H9 (cell line): Measurements from ENCODE around the gene NOL9. TPM values are rescaled to one million over a fixed set of nuclear protein-coding genes. Genes with fewer than 3 reads are reported as not detected.

ENCODE experiments used
- DNase-seq: peaks from one replicate; pipeline ENCODE4 v3.0.0-alpha.2; 2017
- H2AFZ ChIP-seq: one replicate; pipeline ENCODE4 v1.6.1; 2013; ENCODE audit warnings: mild to moderate bottlenecking, low read length, control low read depth, moderate library complexity
- H2AK5ac ChIP-seq: 2 replicates; pipeline ENCODE4 v1.6.1; 2013; ENCODE audit warnings: low read length, control low read depth, mixed read lengths; ENCODE audit not compliant: insufficient read length
- H2BK120ac ChIP-seq: one replicate; pipeline ENCODE4 v1.6.1; 2013; ENCODE audit warnings: low read depth, mild to moderate bottlenecking, low read length, control low read depth, inconsistent platforms; ENCODE audit not compliant: poor library complexity, severe bottlenecking
- H2BK12ac ChIP-seq: 2 replicates; pipeline ENCODE4 v1.6.1; 2013; ENCODE audit warnings: low read length, control low read depth, mixed read lengths, low read depth; ENCODE audit not compliant: insufficient read length
- H2BK15ac ChIP-seq: 2 replicates; pipeline ENCODE4 v1.6.1; 2013; ENCODE audit warnings: low read depth, low read length, control low read depth
- H2BK20ac ChIP-seq: one replicate; pipeline ENCODE4 v1.6.1; 2013; ENCODE audit warnings: low read depth, mild to moderate bottlenecking, low read length, control low read depth, inconsistent platforms; ENCODE audit not compliant: poor library complexity, severe bottlenecking
- H2BK5ac ChIP-seq: 2 replicates; pipeline ENCODE4 v1.6.1; 2013; ENCODE audit warnings: low read length, control low read depth, mixed read lengths; ENCODE audit not compliant: insufficient read length
- H3K14ac ChIP-seq: 2 replicates; pipeline ENCODE4 v1.6.1; 2013; ENCODE audit warnings: low read length, control low read depth; ENCODE audit not compliant: insufficient read depth
- H3K18ac ChIP-seq: 2 replicates; pipeline ENCODE4 v1.6.1; 2013; ENCODE audit warnings: low read depth, mild to moderate bottlenecking, mixed read lengths, low read length, control low read depth; ENCODE audit not compliant: insufficient read length
- H3K23ac ChIP-seq: 2 replicates; pipeline ENCODE4 v1.6.1; 2013; ENCODE audit warnings: low read length, control low read depth, mixed read lengths, low read depth; ENCODE audit not compliant: insufficient read length
- H3K23me2 ChIP-seq: 2 replicates; pipeline ENCODE4 v1.6.1; 2013; ENCODE audit warnings: low read depth, mild to moderate bottlenecking, mixed read lengths, low read length, control low read depth; ENCODE audit not compliant: insufficient read length, poor library complexity, severe bottlenecking
- H3K27ac ChIP-seq: 2 replicates; pipeline ENCODE4 v1.5.1; 2013; ENCODE audit warnings: low read length, control low read depth, mixed read lengths, low read depth; ENCODE audit not compliant: insufficient read length
- H3K27me3 ChIP-seq: 2 replicates; pipeline ENCODE4 v1.6.1; 2013; ENCODE audit warnings: low read length, control low read depth, inconsistent platforms; ENCODE audit not compliant: insufficient read depth
- H3K4ac ChIP-seq: 2 replicates; pipeline ENCODE4 v1.6.1; 2013; ENCODE audit warnings: low read depth, mild to moderate bottlenecking, control low read depth, inconsistent platforms, low read length, moderate library complexity
- H3K4me1 ChIP-seq: 2 replicates; pipeline ENCODE4 v1.6.1; 2013; ENCODE audit warnings: low read length, control low read depth, inconsistent platforms; ENCODE audit not compliant: insufficient read depth
- H3K4me2 ChIP-seq: 2 replicates; pipeline ENCODE4 v1.6.1; 2013; ENCODE audit warnings: low read length, control low read depth, mixed read lengths; ENCODE audit not compliant: insufficient read length, insufficient read depth
- H3K56ac ChIP-seq: 2 replicates; pipeline ENCODE4 v1.6.1; 2013; ENCODE audit warnings: low read depth, mild to moderate bottlenecking, mixed read lengths, low read length, control low read depth; ENCODE audit not compliant: insufficient read length
- H3K79me1 ChIP-seq: 2 replicates; pipeline ENCODE4 v1.6.1; 2013; ENCODE audit warnings: low read depth, mild to moderate bottlenecking, moderate library complexity, low read length, control low read depth, inconsistent platforms; ENCODE audit not compliant: insufficient read depth, poor library complexity, severe bottlenecking
- H3K79me2 ChIP-seq: 2 replicates; pipeline ENCODE4 v1.6.1; 2013; ENCODE audit warnings: low read length, control low read depth, inconsistent platforms; ENCODE audit not compliant: insufficient read depth
- H3K9ac ChIP-seq: 2 replicates; pipeline ENCODE4 v1.6.1; 2013; ENCODE audit warnings: low read length, control low read depth, mixed read lengths; ENCODE audit not compliant: insufficient read length; ENCODE audit errors: extremely low read depth
- H3K9me3 ChIP-seq: one replicate; pipeline ENCODE4 v1.6.1; 2013; ENCODE audit warnings: low read depth, low read length, inconsistent platforms; ENCODE audit not compliant: control insufficient read depth
- H3T11ph ChIP-seq: one replicate; pipeline ENCODE4 v1.6.1; 2013; ENCODE audit warnings: mild to moderate bottlenecking, low read length, control low read depth, inconsistent platforms
- H4K20me1 ChIP-seq: one replicate; pipeline ENCODE4 v1.6.1; 2013; ENCODE audit not compliant: control insufficient read depth, insufficient read length, insufficient read depth
- H4K5ac ChIP-seq: 2 replicates; pipeline ENCODE4 v1.6.1; 2013; ENCODE audit warnings: low read depth, mild to moderate bottlenecking, mixed read lengths, low read length, control low read depth; ENCODE audit not compliant: insufficient read length
- H4K8ac ChIP-seq: replicated peaks from 2 replicates; pipeline ENCODE4 v1.6.1; 2013; ENCODE audit warnings: low read length, control low read depth, mixed read lengths, low read depth; ENCODE audit not compliant: insufficient read length
- H4K91ac ChIP-seq: 2 replicates; pipeline ENCODE4 v1.6.1; 2013; ENCODE audit warnings: low read depth, mild to moderate bottlenecking, moderate library complexity, mixed read lengths, low read length, control low read depth; ENCODE audit not compliant: insufficient read length
- H3K27ac Mint-ChIP-seq, 3 experiments: 2 replicates in 2 of 3; 3 replicates in 1 of 3; pipeline ENCODE4 v1.8.0; 2020 to 2021; ENCODE audit warnings: mixed read lengths in 3 of 3, mild to moderate bottlenecking in 1 of 3, moderate library complexity in 1 of 3
- H3K27me3 Mint-ChIP-seq: 2 replicates; pipeline ENCODE4 v1.8.0; 2021; ENCODE audit warnings: low read depth, mild to moderate bottlenecking, moderate library complexity, mixed read lengths
- H3K36me3 Mint-ChIP-seq, 3 experiments: 2 replicates in 2 of 3; 3 replicates in 1 of 3; pipeline ENCODE4 v1.8.0; 2020 to 2021; ENCODE audit warnings: low read depth in 3 of 3, mixed read lengths in 3 of 3; ENCODE audit not compliant: insufficient read depth in 1 of 3
- H3K4me1 Mint-ChIP-seq, 2 experiments: 2 replicates each; pipeline ENCODE4 v1.8.0; 2020; ENCODE audit warnings: mixed read lengths in 2 of 2
- H3K4me3 Mint-ChIP-seq, 2 experiments: 2 replicates in 1 of 2; 3 replicates in 1 of 2; pipeline ENCODE4 v1.8.0; 2020 to 2021; ENCODE audit warnings: mild to moderate bottlenecking in 2 of 2, mixed read lengths in 2 of 2, moderate library complexity in 1 of 2
- H3K9me3 Mint-ChIP-seq, 2 experiments: 2 replicates in 1 of 2; 3 replicates in 1 of 2; pipeline ENCODE4 v1.8.0; 2020; ENCODE audit warnings: mild to moderate bottlenecking in 2 of 2, mixed read lengths in 2 of 2, moderate library complexity in 1 of 2
- CTCF ChIP-seq: fragments of 200-600 bp; sonication (generic); conservative IDR thresholded peaks from 3 replicates; pipeline ENCODE4 v1.8.0; 2021; ENCODE audit warnings: antibody characterized with exemption, mild to moderate bottlenecking
- WGBS: extraction: QIAGEN DNeasy Blood & Tissue Kit; methylation state at CpG from one replicate; pipeline ENCODE4 v1.1.7; 2013; ENCODE audit warnings: missing lambda C conversion rate, low lambda C conversion rate, mixed read lengths; ENCODE audit not compliant: insufficient read length; ENCODE audit errors: extremely low coverage; 5-methylcytosine and 5-hydroxymethylcytosine counted together
- total RNA-seq: library from RNA; stranded (reverse); gene quantifications from 2 replicates; pipeline ENCODE4 v1.2.1, GENCODE V29; 2021

NOL9 gene
- total RNA-seq, 1 experiment from 2014 or later = 50.4 TPM

- peak overlapping the region; percentile 75 to 78 for H3K4me3 Mint-ChIP-seq
- H4K20me1 ChIP-seq = no peaks in the 10 kb centered on the region
- TF ChIP-seq CTCF = no peak
- peaks cover 5% of the 10 kb centered on the region for H3K27me3 Mint-ChIP-seq
- no CpG with 5 or more reads among the region's 80 CpGs for WGBS
- no peaks in the 10 kb centered on the region for H3K4me1 ChIP-seq
- no peak overlapping the region for H3K27ac Mint-ChIP-seq
- H3K14ac ChIP-seq = peak overlapping the region; percentile 76; the same call in 1 of the 2 replicates
- H2AK5ac ChIP-seq = no peak overlapping the region
- no peak for DNase-seq
- no peak overlapping the region for H2BK5ac ChIP-seq
- H2BK15ac ChIP-seq = no peak overlapping the region
- peaks cover 0 to 3% (median 3%) of the 10 kb centered on the region in 3 experiments; a peak in 3 of 7 replicates for H3K36me3 Mint-ChIP-seq
- no peak overlapping the region for H4K91ac ChIP-seq
- no peaks in the 10 kb centered on the region for H3K27me3 ChIP-seq
- H2BK12ac ChIP-seq = no peak overlapping the region
- H3K4me2 ChIP-seq = peak overlapping the region; percentile 63
- H3K4ac ChIP-seq = no peak overlapping the region
- H3K9me3 Mint-ChIP-seq = no peaks in the 10 kb centered on the region; a peak in 1 of 5 replicates
- H3K23me2 ChIP-seq = peaks cover 10% of the 10 kb centered on the region
- peak overlapping the region; percentile 30 for H3K9ac ChIP-seq
- no peak overlapping the region for H4K8ac ChIP-seq
- no peak overlapping the region for H3K23ac ChIP-seq
- no peaks in the 10 kb centered on the region for H3K79me1 ChIP-seq
- H4K5ac ChIP-seq = no peak overlapping the region
- H3K9me3 ChIP-seq = no peaks in the 10 kb centered on the region
- H2BK120ac ChIP-seq = no peak overlapping the region
- H3K18ac ChIP-seq = peak overlapping the region; percentile 54
- H3K27ac ChIP-seq = no peak overlapping the region
- 0 out of 2 replicates have a peak, but pooled peaks cover 1% of the 10 kb centered on the region for H3K79me2 ChIP-seq
- H2AFZ ChIP-seq = no peak overlapping the region
- no peak overlapping the region for H3T11ph ChIP-seq
- H3K4me1 Mint-ChIP-seq = peaks cover 14 to 20% of the 10 kb centered on the region in 2 experiments
- no peak overlapping the region for H2BK20ac ChIP-seq
- H3K56ac ChIP-seq = no peak overlapping the region
These were observed 68.9 kb downstream of the NOL9 start for GRCh38 chr1:6485168-6486101.
